D721Med (cell line): ENCODE results near the gene SERPINB13.
A peak's percentile ranks its signal among the peaks of the same experiment; 100 is the strongest.

ENCODE experiments used
- DNase-seq: peaks from one replicate; pipeline ENCODE4 v3.0.0; 2011; ENCODE audit warnings: low spot score; ENCODE audit not compliant: insufficient read length
- FAIRE-seq: peaks from 2 replicates; lab custom pipeline; 2011; peaks lifted over from hg19 to GRCh38; lab: Jason Lieb, UNC
- TF ChIP-seq, protein P1 (sequence below): IDR thresholded peaks from 2 replicates; pipeline ENCODE4 v1.5.1; 2012; ENCODE audit warnings: mild to moderate bottlenecking, control low read depth; ENCODE audit not compliant: insufficient read depth; ENCODE audit errors: missing control alignments

Gene SERPINB13

DNA sequence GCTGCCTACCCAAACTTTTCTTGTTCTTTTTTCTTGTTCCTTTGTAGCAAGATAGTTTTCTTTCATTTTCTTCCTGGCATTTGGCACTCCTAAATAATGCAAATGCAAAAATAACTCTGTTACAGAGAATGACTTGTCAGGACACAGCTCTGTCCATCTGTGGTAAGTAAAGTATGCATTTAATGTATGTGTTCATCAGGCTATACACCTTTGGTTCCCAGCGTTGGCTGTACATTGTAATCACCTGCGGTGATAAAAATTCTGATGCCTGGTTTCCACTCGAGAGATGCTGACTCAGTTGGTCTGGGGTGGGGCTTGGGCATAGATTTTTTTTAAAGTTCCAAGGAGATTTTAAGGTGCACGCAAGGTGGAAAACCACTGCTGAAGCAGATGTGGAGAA lies at the start of gene SERPINB13:
Gene SERPINB13, plus strand, starts transcription at position 378 of the 400 bp plus-strand sequence. CDS start 1,325 bp downstream, outside the sequence.
- no peak for FAIRE-seq
- TF ChIP-seq, protein P1, sequence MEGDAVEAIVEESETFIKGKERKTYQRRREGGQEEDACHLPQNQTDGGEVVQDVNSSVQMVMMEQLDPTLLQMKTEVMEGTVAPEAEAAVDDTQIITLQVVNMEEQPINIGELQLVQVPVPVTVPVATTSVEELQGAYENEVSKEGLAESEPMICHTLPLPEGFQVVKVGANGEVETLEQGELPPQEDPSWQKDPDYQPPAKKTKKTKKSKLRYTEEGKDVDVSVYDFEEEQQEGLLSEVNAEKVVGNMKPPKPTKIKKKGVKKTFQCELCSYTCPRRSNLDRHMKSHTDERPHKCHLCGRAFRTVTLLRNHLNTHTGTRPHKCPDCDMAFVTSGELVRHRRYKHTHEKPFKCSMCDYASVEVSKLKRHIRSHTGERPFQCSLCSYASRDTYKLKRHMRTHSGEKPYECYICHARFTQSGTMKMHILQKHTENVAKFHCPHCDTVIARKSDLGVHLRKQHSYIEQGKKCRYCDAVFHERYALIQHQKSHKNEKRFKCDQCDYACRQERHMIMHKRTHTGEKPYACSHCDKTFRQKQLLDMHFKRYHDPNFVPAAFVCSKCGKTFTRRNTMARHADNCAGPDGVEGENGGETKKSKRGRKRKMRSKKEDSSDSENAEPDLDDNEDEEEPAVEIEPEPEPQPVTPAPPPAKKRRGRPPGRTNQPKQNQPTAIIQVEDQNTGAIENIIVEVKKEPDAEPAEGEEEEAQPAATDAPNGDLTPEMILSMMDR = no peak
- no peak for DNase-seq

DNA sequence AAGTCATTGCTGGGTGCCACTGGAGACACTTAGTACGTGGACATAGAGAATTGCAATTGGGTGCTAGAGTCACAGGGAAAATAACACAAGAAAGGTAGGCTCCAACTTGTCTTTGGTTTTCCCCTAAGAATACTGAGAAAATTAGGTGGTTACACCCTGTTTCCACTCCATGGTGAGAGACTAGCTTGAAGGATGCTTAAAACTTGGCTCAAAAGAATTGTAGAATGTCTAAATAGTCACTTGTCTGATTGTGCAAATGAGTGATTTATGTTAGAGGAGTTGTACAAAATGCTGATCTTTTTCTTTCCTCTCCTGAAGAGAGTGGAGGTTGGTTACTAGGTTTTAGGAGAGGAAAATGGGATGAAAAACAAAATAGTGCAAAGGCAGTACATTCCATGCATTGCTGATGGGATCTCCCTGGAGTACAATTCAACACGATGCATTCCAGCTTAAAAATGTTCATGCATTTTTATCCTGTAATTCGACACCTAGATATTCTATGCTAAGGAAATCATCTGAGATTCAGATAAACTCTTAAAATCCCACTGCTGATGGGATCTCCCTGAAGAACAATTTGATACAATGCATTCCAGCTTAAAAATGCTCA lies 47.1 kb upstream of the SERPINB13 start:
- no peak for DNase-seq
- FAIRE-seq = peak; percentile 97
- TF ChIP-seq, protein P1 = no peak

DNA sequence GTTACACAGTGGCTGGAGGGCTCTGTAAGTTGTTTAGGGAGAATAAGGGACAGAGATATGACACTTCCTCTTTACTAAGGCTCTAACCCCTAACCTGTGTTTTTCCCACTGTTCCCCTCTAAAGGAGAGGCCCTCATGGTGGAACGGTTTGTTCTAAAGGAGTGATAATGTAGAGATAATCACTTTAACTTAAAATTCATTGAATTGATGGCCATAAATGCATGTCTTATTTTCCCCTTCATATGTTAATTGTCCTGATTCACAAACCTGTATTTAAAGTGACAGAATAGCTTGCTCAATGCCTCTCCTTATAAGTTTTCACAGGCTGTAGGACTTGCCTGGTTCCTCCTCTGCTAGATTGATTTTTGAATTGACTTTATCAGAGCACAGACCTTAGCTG lies 45.1 kb upstream of the SERPINB13 start, which contains the start of gene SERPINB12:
Gene SERPINB12, plus strand, starts transcription at position 301 of the 400 bp plus-strand sequence. CDS start 13,791 bp downstream, outside the sequence.
- peak; percentile 94 for FAIRE-seq
- TF ChIP-seq, protein P1 = no peak
- no peak for DNase-seq

DNA sequence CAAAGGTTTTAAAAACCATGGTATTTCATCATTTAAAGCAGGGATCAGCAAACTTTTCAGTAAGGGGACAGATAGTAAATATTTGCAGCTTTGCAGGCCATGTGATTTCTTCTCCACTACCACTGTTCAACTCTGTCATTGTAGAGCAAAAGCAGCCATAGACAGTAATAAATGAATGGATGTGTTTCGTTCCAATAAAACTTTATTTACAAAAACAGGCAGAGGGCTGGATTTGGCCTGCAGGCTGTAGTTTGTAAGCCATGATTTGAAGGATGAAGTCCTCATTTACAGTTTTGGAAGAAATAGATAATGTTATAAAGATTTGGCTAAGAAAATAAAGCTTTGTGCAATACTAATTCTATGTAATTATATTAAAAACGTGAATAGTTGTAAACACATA lies 43.1 kb upstream of the SERPINB13 start:
- TF ChIP-seq, protein P1 = no peak
- no peak for DNase-seq
- FAIRE-seq = no peak

GRCh38 chr18:63545000-63545399 lies 42.1 kb upstream of the SERPINB13 start:
- FAIRE-seq (no peak), DNase-seq (no peak)
- TF ChIP-seq, protein P1 = no peak

GRCh38 chr18:63550068-63550467 lies 37.1 kb upstream of the SERPINB13 start:
- FAIRE-seq (no peak), DNase-seq (no peak)
- TF ChIP-seq, protein P1 = no peak

GRCh38 chr18:63551769-63552168 lies 35.4 kb upstream of the SERPINB13 start:
- TF ChIP-seq, protein P1 = no peak

More at GRCh38 chr18:63551769-63552168, 35.4 kb upstream of the SERPINB13 start:
- FAIRE-seq (peak; percentile 99), DNase-seq (no peak)
